ENCODE measurements around the gene ANKLE2. TPM values are rescaled to one million over a fixed set of nuclear protein-coding genes. Genes with fewer than 3 reads are reported as not detected.

Gene ANKLE2
- total and polyA plus RNA-seq, 10 of the 15 experiments (the other 5 are each of a cell fraction or from before 2014, with no cell fraction given): 4.3 to 89.4 (median 53.0) TPM

DNA sequence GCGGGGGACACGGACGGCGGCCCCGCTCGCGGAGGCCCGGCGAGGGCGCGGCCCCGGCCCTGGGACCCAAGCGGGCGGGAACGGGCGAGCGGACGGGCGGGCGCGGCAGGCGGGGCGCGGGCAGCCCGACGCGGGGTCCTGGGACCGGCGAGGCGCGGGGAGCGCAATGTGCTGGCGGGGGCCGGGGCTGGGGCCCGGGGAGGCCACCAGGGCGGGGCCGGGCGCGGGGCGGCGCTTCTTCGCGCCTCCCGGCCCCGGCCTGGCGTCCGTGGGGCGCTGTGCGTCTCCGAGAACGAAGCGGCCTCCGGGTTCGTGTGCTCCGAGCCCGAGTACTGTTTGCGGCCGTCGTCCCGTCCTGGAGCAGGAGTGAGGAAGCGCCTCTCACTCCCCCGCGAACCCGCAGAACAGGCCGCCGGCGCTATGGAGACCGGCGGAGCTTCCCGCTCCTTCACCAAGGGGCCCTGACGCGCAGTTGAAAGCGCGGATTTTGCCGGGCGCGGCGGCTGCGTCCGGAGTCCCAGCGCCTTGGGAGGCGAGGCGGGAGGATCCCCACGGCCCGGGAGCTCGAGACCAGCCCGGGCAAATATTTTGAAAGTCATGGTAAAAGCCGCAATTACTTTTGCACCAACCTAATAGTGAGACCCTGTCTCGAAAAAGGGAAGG, 420 bp upstream of the ANKLE2 start (continued):
- TF ChIP-seq, protein P1, sequence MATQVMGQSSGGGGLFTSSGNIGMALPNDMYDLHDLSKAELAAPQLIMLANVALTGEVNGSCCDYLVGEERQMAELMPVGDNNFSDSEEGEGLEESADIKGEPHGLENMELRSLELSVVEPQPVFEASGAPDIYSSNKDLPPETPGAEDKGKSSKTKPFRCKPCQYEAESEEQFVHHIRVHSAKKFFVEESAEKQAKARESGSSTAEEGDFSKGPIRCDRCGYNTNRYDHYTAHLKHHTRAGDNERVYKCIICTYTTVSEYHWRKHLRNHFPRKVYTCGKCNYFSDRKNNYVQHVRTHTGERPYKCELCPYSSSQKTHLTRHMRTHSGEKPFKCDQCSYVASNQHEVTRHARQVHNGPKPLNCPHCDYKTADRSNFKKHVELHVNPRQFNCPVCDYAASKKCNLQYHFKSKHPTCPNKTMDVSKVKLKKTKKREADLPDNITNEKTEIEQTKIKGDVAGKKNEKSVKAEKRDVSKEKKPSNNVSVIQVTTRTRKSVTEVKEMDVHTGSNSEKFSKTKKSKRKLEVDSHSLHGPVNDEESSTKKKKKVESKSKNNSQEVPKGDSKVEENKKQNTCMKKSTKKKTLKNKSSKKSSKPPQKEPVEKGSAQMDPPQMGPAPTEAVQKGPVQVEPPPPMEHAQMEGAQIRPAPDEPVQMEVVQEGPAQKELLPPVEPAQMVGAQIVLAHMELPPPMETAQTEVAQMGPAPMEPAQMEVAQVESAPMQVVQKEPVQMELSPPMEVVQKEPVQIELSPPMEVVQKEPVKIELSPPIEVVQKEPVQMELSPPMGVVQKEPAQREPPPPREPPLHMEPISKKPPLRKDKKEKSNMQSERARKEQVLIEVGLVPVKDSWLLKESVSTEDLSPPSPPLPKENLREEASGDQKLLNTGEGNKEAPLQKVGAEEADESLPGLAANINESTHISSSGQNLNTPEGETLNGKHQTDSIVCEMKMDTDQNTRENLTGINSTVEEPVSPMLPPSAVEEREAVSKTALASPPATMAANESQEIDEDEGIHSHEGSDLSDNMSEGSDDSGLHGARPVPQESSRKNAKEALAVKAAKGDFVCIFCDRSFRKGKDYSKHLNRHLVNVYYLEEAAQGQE (IDR thresholded peaks at IDR 0.05; ENCODE audit: low read depth, low read length): 0 out of 2 replicates have a peak, but pooled peaks have one; percentile 7
- TF ChIP-seq CUX1 (IDR thresholded peaks at IDR 0.05; ENCODE audit: insufficient replicate concordance, low read depth, low read length) (no peak), RBBP5 (conservative IDR thresholded peaks at IDR 0.05) (no peak), ZBTB40 (IDR thresholded peaks at IDR 0.05; ENCODE audit: borderline replicate concordance) (peak; percentile 68), NFXL1 (IDR thresholded peaks at IDR 0.05; ENCODE audit: borderline replicate concordance) (no peak), POLR2A (IDR thresholded peaks at IDR 0.05; ENCODE audit: low read depth, low read length) (peak; percentile 96), PBX3 (IDR thresholded peaks at IDR 0.05; ENCODE audit: insufficient replicate concordance, low read depth, low read length) (no peak), SREBF2 (IDR thresholded peaks at IDR 0.05; ENCODE audit: low read length) (no peak), POLR2AphosphoS2 (IDR thresholded peaks at IDR 0.05; ENCODE audit: low read depth, low read length) (peak; percentile 67; the same call in 1 of the 2 replicates), BCL11A (IDR thresholded peaks at IDR 0.05; ENCODE audit: low read depth, low read length) (no peak)
- TF ChIP-seq, protein P2, sequence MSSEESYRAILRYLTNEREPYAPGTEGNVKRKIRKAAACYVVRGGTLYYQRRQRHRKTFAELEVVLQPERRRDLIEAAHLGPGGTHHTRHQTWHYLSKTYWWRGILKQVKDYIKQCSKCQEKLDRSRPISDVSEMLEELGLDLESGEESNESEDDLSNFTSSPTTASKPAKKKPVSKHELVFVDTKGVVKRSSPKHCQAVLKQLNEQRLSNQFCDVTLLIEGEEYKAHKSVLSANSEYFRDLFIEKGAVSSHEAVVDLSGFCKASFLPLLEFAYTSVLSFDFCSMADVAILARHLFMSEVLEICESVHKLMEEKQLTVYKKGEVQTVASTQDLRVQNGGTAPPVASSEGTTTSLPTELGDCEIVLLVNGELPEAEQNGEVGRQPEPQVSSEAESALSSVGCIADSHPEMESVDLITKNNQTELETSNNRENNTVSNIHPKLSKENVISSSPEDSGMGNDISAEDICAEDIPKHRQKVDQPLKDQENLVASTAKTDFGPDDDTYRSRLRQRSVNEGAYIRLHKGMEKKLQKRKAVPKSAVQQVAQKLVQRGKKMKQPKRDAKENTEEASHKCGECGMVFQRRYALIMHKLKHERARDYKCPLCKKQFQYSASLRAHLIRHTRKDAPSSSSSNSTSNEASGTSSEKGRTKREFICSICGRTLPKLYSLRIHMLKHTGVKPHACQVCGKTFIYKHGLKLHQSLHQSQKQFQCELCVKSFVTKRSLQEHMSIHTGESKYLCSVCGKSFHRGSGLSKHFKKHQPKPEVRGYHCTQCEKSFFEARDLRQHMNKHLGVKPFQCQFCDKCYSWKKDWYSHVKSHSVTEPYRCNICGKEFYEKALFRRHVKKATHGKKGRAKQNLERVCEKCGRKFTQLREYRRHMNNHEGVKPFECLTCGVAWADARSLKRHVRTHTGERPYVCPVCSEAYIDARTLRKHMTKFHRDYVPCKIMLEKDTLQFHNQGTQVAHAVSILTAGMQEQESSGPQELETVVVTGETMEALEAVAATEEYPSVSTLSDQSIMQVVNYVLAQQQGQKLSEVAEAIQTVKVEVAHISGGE (CRISPR knock-in tag; IDR thresholded peaks at IDR 0.05): no peak
